AG09319 (cell line): ENCODE data around the gene FAM3D.

Source experiments
- DNase-seq: peaks from one replicate; pipeline ENCODE4 v3.0.0-alpha.2; 2010; ENCODE audit warnings: low read depth; ENCODE audit errors: extremely low read depth
- CTCF ChIP-seq: IDR thresholded peaks from 2 replicates; pipeline ENCODE4 v1.5.1; 2011; ENCODE audit warnings: low read depth, mild to moderate bottlenecking, inconsistent platforms, low read length, moderate library complexity

The FAM3D gene

GRCh38 chr3:58660998-58661397, 5.6 kb downstream of the FAM3D start:
- no peak for DNase-seq
- TF ChIP-seq CTCF, result no peak

- no peak for DNase-seq
- TF ChIP-seq CTCF, result peak; percentile 41
These were observed 7.4 kb downstream of the FAM3D start for GRCh38 chr3:58659051-58659675.

- TF ChIP-seq CTCF, result no peak
- no peak for DNase-seq
These were observed 8.1 kb downstream of the FAM3D start for GRCh38 chr3:58658508-58658907.

- TF ChIP-seq CTCF, result no peak
- no peak for DNase-seq
These were observed 8.9 kb downstream of the FAM3D start for GRCh38 chr3:58657571-58658141.

- no peak for DNase-seq
- no peak for TF ChIP-seq CTCF
These were observed 9.5 kb downstream of the FAM3D start for GRCh38 chr3:58657036-58657520.

GRCh38 chr3:58656631-58657030, 9.9 kb downstream of the FAM3D start:
- DNase-seq, result no peak
- no peak for TF ChIP-seq CTCF

- no peak for TF ChIP-seq CTCF
- no peak for DNase-seq
These were observed 12.1 kb downstream of the FAM3D start for GRCh38 chr3:58654466-58654865.
